HAP-1 (cell line): Measurements from ENCODE around the gene RPS6KA5.
A peak's percentile ranks its signal among the peaks of the same experiment; 100 is the strongest.

Experiments used
- DNase-seq, 2 experiments: peaks; one replicate each; pipeline ENCODE4 v3.0.0-alpha.2; 2016 to 2020; ENCODE audit warnings: low spot score in 2 of 2
- H3K27me3 ChIP-seq: fragments of 250-450 bp; sonication (Bioruptor Pico); 2 replicates; pipeline ENCODE4 v1.5.1; 2020; ENCODE audit warnings: low read depth, mild to moderate bottlenecking, moderate library complexity
- H3K36me3 ChIP-seq: fragments of 250-450 bp; sonication (Bioruptor Pico); replicated peaks from 2 replicates; pipeline ENCODE4 v1.5.1; 2020; ENCODE audit warnings: mild to moderate bottlenecking
- H3K4me1 ChIP-seq: fragments of 250-450 bp; sonication (Bioruptor Pico); 2 replicates; pipeline ENCODE4 v1.5.1; 2020; ENCODE audit warnings: mild to moderate bottlenecking
- H3K4me3 ChIP-seq: fragments of 250-450 bp; sonication (Bioruptor Pico); 2 replicates; pipeline ENCODE4 v1.5.1; 2020; ENCODE audit warnings: mild to moderate bottlenecking, moderate library complexity
- H3K9me3 ChIP-seq: fragments of 250-450 bp; sonication (Bioruptor Pico); 2 replicates; pipeline ENCODE4 v1.5.1; 2020; ENCODE audit warnings: mild to moderate bottlenecking, moderate library complexity
- in situ Hi-C: fragments of 300-500 bp; cut with MboI; formaldehyde crosslinking; loops from 3 replicates; pipeline ENCODE4 v1.14.3; 2020; ENCODE audit warnings: low sequenced_read_pairs, inconsistent platforms, mixed read lengths

Gene RPS6KA5

DNA sequence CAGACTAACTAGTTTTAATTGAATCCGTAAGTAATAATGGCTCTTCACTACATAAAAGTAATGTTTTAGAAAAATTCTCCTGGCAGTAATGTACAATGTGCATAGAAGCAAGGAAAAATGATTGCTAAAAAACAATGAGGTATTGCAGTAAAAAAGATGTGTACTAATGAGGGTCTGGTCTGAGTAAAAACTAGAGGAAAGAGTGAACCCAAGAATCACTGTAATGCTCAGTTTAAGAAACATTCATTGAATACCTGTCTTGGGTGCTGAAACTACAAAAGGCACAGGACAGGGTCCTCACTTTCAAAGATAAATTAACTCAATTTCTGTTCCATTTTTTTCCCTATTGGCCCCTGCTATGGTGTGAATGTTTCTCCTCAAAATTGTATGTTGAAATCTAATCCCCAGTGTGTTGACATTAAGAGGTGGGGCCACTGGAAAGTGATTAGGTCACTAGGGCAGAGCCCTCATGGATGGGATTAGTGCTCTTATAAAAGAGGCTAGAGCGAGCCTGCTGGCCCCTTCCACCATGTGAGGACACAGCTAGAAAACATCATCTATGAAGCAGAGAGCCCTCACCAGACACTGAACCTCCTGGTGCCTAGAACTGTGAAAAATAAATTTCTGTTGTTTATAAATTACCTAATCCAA, 51.6 kb downstream of the RPS6KA5 start:
- H3K9me3 ChIP-seq = no peaks in the 10 kb centered on the region
- peaks cover 3% of the 10 kb centered on the region; the same call in 1 of the 2 replicates for H3K4me1 ChIP-seq
- in situ Hi-C loops = no loop called here
- no peak overlapping the region for H3K4me3 ChIP-seq
- DNase-seq = peak in 1 of 2 experiments; percentile 10
- no peaks in the 10 kb centered on the region for H3K27me3 ChIP-seq
- no peaks in the 10 kb centered on the region for H3K36me3 ChIP-seq

DNA sequence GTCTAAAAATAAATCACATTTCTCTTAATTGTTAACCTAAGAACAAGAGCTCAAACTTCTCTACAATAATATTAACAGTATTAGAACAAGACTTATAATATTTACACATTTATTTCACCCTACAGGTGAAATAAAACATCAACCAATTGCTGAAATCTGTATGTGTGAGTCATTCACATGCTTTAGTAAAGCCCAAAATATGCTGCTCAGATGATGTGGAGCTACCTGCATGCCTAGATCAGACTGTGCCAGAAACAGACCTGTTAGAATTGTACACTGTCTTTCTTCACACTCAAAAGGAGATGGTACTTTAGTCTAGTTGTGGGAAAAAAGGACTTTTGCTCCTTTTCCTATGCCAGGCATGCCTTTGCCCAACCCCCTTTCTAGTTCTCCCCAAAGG, 54.7 kb downstream of the RPS6KA5 start:
- DNase-seq = no peak
- peaks cover 3% of the 10 kb centered on the region; the same call in 1 of the 2 replicates for H3K4me1 ChIP-seq
- H3K9me3 ChIP-seq = no peaks in the 10 kb centered on the region
- no peak overlapping the region for H3K4me3 ChIP-seq
- in situ Hi-C loops = no loop called here
- no peaks in the 10 kb centered on the region for H3K27me3 ChIP-seq
- no peaks in the 10 kb centered on the region for H3K36me3 ChIP-seq

DNA sequence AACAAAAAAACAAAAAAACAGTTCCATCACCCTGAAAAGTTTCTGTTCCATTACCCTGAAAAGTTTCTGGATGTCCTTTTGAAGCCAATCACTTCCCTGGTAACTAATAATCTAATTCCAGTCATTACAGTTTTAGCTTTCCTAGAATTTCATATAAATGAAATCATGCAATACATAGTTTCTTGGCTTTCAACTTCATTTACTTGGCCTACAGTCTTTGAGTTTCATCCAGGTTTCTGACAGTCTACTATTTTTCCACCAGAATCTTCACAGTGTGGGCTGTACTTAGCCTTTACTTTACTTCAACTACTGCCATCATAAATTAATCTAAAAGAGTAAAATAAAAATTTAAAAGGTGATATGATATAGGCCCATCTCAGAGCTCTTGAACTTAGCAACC, 55.5 kb downstream of the RPS6KA5 start:
- H3K4me1 ChIP-seq = peaks cover 3% of the 10 kb centered on the region; the same call in 1 of the 2 replicates
- no peaks in the 10 kb centered on the region for H3K36me3 ChIP-seq
- DNase-seq = no peak
- H3K4me3 ChIP-seq = no peak overlapping the region
- H3K9me3 ChIP-seq = no peaks in the 10 kb centered on the region
- H3K27me3 ChIP-seq = no peaks in the 10 kb centered on the region
- in situ Hi-C loops = no loop called here

DNA sequence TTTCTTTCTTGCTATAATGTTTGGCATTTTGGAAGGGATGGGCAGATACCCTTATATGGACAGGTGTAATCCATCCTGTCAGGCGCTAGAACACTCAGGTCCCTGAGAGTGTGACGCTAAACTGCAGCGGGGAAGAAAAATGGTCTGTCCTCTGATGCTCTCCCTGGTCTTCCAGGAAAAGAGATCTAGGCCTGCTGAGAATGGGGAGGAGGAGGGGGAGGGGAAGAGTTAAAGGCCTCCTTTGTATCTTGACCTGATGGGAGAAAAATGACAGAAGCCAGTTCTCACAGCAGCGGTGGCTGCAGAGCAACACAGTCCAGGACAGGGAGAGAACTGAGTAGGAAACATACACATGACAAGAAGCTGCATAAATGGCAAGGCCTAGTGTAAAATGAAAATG, 61.1 kb downstream of the RPS6KA5 start:
- DNase-seq = no peak
- Histone ChIP-seq H3K27me3 (no peaks in the 10 kb centered on the region), H3K36me3 (no peaks in the 10 kb centered on the region), H3K9me3 (no peaks in the 10 kb centered on the region), H3K4me3 (no peak overlapping the region), H3K4me1 (no peaks in the 10 kb centered on the region)
- in situ Hi-C loops = no loop called here

DNA sequence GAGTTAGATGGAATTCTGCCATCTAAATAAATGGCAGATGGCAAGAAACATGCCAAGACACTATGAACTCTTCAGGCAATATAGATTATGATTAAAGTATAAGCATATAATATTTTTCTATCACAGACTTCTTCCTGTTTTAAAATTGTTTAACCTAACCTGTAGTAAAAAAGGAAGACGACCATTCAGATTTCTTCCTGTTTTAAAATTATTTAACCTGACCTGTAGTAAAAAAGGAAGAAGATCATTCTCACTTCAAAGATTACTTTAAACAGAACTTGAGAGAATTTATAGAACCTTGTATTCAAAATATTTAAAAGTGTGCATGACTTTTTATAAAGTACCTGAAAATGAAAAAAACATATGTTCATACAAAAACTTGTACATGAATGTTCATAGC, 63.5 kb downstream of the RPS6KA5 start:
- H3K9me3 ChIP-seq = no peaks in the 10 kb centered on the region
- H3K36me3 ChIP-seq = no peaks in the 10 kb centered on the region
- H3K27me3 ChIP-seq = no peaks in the 10 kb centered on the region
- H3K4me3 ChIP-seq = no peak overlapping the region
- in situ Hi-C loops = no loop called here
- no peak for DNase-seq
- H3K4me1 ChIP-seq = no peaks in the 10 kb centered on the region

DNA sequence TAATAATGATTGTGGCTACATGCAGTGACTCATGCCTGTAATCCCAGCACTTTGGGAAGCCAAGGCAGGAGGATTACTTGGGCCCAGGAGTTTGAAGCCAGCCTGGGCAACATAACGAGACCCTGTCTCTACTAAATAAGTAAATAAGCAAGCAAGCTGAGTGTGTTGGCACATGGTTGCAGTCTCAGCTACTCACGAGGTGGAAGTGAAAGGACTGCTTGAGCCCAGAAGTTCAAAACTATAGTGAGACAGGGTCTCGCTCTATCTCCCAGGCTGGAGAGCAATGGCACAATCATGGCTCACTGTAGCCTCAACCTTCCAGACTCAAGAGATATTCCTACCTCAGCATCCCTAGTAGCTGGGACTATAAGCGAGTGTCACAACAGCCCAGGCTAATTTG, 64.7 kb downstream of the RPS6KA5 start:
- DNase-seq = no peak
- H3K4me1 ChIP-seq = no peaks in the 10 kb centered on the region
- H3K4me3 ChIP-seq = no peak overlapping the region
- no peaks in the 10 kb centered on the region for H3K9me3 ChIP-seq
- H3K27me3 ChIP-seq = no peaks in the 10 kb centered on the region
- no peaks in the 10 kb centered on the region for H3K36me3 ChIP-seq
- in situ Hi-C loops = no loop called here

DNA sequence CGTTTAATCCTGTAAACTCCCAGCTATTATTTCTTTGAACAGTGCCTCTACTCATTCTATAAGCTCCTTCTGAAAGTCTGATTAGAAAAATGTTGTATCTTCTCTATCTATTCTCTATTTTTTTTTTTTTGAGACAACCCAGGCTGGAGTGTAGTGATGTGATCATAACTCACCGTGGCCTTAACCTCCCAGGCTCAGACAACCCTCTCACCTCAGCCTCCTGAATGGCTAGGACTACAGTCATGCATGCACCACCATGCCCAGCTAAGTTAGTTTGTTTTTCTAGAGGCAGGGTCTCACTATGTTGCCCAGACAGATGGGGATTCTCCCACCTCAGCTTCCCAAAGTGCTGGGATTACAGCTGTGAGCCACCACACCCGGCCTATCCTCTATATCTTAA, 66.6 kb downstream of the RPS6KA5 start:
- Histone ChIP-seq H3K27me3 (no peaks in the 10 kb centered on the region), H3K9me3 (no peaks in the 10 kb centered on the region), H3K36me3 (no peaks in the 10 kb centered on the region), H3K4me1 (no peaks in the 10 kb centered on the region), H3K4me3 (no peak overlapping the region)
- DNase-seq = no peak
- in situ Hi-C loops = no loop called here

DNA sequence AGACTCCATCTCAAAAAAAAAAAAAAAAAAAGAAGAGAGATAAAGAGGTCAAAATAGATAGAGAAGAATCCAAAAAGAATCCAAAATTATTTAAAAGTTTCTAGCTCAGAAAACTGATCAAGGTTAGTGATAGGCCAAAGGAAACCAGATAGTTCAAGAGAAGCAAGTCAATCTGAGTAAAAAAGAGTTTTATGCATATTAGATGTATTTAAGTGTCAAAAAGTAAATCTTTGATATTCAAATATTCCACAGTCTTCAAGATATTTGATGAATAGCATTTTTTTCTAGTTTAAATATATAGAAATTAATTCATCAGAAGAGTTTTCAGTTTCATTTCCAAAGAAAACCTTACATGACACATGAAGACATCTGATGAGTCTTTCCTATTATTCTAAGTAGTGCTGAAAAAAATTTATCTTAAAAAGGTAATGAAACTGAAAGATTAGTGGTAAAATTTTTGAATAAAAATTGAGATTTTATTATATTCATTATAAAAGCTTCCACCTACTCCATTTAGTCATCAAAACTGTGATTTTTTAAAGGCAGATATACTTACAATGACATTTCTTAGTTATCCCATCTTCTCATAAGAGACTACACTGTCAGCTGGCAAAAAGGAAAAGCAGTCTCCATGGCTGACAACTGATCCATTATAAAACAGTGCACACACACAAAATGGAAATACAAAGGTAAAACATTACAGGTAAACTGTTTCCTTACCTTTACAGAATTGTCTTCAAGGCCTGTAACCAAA, 68.6 kb downstream of the RPS6KA5 start:
- in situ Hi-C loops = no loop called here
- Histone ChIP-seq H3K9me3 (no peaks in the 10 kb centered on the region), H3K4me1 (no peaks in the 10 kb centered on the region), H3K27me3 (no peaks in the 10 kb centered on the region), H3K36me3 (no peaks in the 10 kb centered on the region), H3K4me3 (no peak overlapping the region)
- DNase-seq = no peak

DNA sequence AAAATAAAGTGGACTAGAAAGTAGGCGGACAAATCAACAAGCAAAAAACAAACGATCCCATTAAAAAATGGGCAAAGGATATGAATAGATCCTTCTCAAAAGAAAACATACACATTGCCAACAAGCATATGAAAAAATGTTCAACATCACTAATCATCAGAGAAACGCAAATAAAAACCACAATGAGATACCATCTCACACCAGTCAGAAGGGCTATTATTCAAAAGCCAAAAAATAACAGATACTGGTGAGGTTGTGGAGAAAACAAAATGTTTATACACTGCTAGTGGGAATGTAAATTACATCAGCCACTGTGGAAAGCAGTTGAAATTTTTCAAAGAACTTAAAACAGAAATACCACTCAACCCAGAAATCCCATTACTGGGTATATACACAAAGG, 70.3 kb downstream of the RPS6KA5 start:
- no peaks in the 10 kb centered on the region for H3K4me1 ChIP-seq

DNA sequence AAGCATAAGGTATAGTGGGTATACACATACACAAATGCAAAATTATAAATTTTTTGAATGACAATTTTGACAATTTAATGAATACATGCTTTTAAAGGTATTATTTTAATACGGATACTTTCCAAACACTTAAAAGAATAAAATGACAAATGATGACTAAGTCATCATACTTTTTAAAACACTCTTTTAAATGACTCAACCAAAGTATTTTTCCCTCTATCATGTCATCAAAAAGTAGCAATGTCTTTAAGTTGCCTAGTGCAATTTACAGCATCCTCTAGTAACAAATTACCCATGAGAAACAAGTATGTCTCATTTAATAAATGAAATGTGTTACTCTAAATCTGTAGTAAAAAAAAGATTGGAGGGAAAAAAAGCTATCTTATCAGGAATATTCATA, 73.3 kb downstream of the RPS6KA5 start:
- Histone ChIP-seq H3K27me3 (no peaks in the 10 kb centered on the region), H3K36me3 (no peaks in the 10 kb centered on the region), H3K4me3 (no peak overlapping the region), H3K9me3 (no peaks in the 10 kb centered on the region), H3K4me1 (no peaks in the 10 kb centered on the region; the same call in 1 of the 2 replicates)
- in situ Hi-C loops = no loop called here
- no peak for DNase-seq

More for the DNA sequence above, 70.3 kb downstream of the RPS6KA5 start:
- Histone ChIP-seq H3K36me3 (no peaks in the 10 kb centered on the region), H3K9me3 (no peaks in the 10 kb centered on the region), H3K4me3 (no peak overlapping the region), H3K27me3 (no peaks in the 10 kb centered on the region)
- DNase-seq = no peak
- in situ Hi-C loops = no loop called here

DNA sequence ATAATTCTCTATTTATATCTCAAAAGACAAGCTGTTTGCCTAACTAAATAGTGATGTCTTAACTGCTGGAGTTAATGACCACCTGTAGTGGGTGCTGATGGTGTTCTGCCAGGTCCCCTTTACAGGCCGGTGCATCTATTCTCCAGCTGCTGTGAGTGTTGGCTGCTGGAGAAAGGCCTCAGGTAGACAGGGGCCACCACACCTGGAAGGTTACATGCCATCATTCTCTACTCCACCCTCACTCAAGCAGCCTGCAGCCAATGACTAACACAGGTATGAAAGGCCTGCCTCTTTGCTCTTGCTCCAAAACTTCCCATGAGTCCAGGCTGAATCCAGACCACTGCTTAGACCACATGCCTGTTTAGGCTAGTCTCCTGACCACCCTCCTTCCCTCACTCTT, 73.9 kb downstream of the RPS6KA5 start:
- Histone ChIP-seq H3K4me1 (no peaks in the 10 kb centered on the region; the same call in 1 of the 2 replicates), H3K36me3 (no peaks in the 10 kb centered on the region), H3K4me3 (no peak overlapping the region), H3K9me3 (no peaks in the 10 kb centered on the region), H3K27me3 (no peaks in the 10 kb centered on the region)
- no peak for DNase-seq
- in situ Hi-C loops = no loop called here

DNA sequence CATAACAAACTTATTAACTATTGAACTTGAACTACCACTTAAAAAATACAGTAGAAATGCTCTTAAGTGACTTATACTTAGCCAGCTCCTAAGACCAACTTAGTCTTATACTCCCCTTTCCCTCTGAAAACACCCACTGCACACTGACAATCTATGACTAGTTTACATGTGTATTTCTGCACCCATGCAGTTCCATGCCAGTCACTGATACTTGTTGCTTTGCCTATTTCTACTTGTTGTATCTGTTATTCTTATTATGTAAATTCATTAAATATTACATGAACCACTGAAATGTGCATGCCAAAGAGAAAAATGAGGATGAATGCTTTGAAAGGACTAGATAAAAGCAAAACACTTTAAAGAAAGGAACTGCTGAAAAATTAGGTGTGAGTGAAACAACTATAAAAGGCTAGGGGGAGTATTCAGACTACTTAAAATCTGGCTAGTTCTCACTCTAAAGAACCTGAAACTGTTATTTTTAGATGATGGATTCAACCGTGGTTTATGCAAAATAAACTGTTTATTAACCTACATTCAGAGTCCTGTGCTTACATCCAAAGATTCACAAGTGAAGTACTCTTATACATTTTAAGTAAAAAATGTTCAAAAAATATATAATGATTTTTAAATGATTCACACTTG, 74.7 kb downstream of the RPS6KA5 start:
- in situ Hi-C loops = no loop called here
- no peaks in the 10 kb centered on the region; the same call in 1 of the 2 replicates for H3K4me1 ChIP-seq
- no peaks in the 10 kb centered on the region for H3K27me3 ChIP-seq
- no peak overlapping the region for H3K4me3 ChIP-seq
- H3K36me3 ChIP-seq = no peaks in the 10 kb centered on the region
- DNase-seq = no peak
- no peaks in the 10 kb centered on the region for H3K9me3 ChIP-seq

DNA sequence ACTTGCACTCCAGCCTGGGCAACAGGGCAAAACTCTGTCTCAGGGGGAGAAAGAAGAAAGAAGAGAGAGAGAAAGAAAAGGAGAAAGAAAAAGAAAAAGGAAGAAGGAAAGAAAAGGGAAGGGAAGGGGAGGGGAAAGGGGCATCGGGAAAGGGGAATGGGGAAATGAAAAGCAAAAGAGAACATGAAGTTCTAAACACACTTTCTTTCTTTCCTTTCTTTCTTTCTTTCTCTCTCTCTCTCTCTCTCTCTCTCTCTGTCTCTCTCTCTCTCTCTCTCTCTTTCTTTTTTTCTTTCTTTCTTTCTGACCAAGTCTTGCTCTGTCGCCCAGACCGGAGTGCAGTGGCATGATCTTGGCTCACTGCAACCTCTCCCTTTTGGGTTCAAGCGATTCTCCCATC, 76.9 kb downstream of the RPS6KA5 start:
- DNase-seq = no peak
- Histone ChIP-seq H3K9me3 (no peaks in the 10 kb centered on the region), H3K4me3 (no peak overlapping the region), H3K27me3 (no peaks in the 10 kb centered on the region), H3K4me1 (no peaks in the 10 kb centered on the region; the same call in 1 of the 2 replicates), H3K36me3 (no peaks in the 10 kb centered on the region)
- in situ Hi-C loops = no loop called here

DNA sequence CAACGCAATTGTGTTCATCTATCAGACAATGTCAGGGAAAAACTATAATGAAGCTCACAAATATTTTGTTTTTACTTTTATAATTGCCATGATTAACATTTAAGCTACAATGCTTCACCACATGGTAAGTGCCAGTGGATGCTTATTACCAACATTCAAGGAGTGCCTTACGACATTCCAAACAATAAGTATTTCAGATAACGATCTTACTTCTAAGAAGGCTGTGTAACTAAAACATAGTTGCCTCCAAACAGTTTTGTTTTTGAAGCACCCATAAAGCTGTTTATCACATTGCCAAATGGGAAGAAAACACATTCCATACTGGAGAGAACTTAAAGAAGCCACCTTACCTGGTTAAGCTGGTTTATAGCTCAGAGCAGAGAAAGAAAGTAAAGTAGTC, 78.8 kb downstream of the RPS6KA5 start:
- in situ Hi-C loops = no loop called here
- no peak overlapping the region for H3K4me3 ChIP-seq

More for the DNA sequence above, 78.8 kb downstream of the RPS6KA5 start:
- H3K4me1 ChIP-seq = no peaks in the 10 kb centered on the region; the same call in 1 of the 2 replicates
- no peak for DNase-seq
- no peaks in the 10 kb centered on the region for H3K36me3 ChIP-seq
- H3K27me3 ChIP-seq = no peaks in the 10 kb centered on the region
- no peaks in the 10 kb centered on the region for H3K9me3 ChIP-seq
